HG03469 (cell line): ENCODE measurements around the gene SELP.

Source experiments
- ATAC-seq: cut with Tn5 transposase; IDR thresholded peaks from one replicate; pipeline ENCODE4 v1.9.1; 2021; ENCODE audit warnings: mild to moderate bottlenecking, moderate library complexity, moderate number of reproducible peaks; ENCODE audit not compliant: unreplicated experiment

The SELP gene

DNA sequence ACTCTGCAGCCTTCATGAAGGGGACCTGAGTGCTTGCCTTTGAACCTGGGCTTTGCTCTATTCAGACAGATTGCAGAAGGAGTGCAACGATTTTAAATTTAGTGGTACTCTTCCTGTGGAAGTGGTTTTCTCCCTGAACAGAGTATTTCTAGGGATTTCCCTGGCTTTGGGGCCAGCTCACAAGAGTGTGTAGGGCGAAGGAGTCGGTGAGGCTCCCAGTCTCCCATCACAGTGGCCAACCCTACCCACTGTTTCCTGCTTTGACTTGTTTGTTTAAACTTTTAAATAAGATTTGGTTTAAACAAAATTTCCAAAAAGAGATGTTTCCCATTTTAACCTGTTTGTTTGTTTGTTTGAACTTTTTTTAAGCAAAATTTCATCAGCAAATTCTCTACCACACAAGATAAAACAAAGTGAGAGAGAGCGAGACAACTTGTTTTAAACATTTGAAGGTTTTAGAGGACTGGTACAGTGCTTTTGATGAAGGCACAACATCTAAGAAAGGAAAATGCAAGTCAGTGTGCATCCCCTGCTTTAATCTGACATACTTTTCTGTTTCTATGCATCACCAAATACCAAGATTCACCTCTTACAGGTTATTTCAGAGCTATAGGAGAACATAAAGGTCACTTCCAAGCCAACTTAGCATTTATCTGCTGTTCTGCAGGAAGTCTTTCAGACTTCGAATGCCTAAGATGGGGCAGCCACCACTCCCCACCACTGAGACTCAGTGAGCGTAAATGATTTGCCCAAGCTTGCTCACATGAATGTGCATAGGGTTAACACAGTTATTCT lies 6.6 kb downstream of the SELP start:
- ATAC-seq, result no peak

DNA sequence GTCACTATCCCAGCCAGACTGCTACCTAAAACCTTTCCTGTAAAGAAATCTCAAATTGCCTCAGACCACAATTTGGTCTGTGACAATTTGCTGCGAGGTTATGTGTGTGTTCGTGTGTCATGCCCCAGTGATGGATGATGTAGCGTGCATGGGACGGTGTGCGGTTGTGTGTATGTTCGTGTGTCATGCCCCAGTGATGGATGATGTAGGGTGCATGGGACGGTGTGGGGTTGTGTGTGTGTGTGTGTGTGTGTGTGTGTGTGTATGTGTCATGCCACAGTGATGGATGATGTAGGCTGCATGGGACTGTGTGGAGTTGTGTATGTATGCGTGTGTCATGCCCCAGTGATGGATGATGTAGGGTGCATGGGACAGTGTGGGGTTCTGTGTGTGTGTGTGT lies 9.4 kb downstream of the SELP start:
- no peak for ATAC-seq

DNA sequence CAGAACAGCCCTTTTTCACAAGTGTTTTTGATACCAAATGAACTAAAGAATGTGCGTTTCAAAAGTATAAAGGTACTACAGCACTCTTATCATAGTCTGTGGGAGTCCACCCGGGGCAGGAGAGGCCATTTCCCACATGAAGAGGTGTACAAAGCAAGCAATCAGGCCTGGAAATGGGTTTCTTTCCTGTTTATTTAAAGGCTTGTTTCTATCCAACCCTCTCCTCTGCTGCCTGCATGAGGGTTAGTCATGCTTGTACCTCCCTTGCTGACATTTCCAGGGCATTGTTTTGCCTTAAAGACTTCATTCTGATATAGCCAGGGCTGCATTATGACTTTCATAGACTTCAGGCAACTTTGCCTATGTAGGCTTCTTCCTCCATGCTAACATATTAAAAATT lies 11.6 kb downstream of the SELP start:
- ATAC-seq, result no peak

DNA sequence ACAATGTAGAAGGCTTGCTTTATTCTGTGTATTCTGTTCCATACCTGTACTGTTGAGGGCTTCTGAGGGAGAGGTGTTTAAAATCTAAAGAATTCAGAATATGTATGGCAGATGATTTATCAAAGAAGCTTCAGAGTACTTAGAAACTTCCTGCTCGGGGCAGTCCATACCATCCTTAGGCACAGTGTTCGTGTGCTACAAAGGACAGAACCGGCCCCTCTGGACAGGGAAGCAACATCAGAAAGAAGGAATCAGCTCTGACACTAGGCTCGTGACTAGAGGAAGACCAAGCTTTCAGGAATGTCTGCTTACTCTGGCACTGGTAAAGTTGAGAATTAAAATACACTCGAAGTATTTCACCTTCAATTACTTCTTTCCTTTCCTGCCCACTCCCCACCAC lies 14.1 kb downstream of the SELP start:
- no peak for ATAC-seq

DNA sequence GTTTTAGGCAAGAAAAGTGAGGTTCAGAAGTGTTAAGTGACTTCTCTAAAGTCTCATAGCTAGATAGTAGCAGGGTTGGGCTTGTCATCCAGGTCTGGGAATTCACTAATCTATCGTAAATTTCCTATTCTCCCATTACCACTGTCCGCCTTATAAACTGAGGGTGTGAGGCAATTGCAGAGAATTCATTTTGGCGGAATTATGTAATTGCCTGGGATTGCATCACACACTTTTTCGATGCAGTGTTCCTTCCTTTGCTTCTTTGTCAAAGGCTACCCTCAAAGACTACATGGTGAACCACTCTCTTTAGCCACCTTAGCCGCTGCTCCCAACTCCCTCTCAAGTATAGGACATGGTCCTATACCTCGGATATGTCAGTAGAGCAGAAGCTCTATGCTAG lies 19.1 kb downstream of the SELP start:
- ATAC-seq, result no peak

GRCh38 chr1:169610108-169610507 lies 19.8 kb downstream of the SELP start:
- ATAC-seq, result no peak

DNA sequence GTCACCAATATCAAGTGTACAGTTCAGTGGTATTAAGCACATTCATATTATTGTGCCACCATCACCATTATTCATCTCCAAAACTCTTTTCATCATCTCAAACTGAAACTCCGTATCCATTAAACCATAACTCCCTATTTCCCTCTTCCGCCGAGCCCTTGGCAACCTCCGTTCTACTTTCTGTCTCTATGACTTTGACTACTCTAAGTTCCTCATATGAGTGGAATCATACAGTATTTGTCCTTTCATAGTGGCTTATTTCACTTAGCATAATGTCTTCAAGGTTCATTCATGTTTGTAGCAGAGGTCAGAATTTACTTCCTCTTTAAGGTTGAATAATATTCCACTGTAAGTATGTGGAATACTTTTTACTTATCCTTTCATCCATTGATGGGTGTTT lies 21.7 kb downstream of the SELP start:
- ATAC-seq, result no peak

- ATAC-seq, result no peak
These were observed 25.0 kb downstream of the SELP start for GRCh38 chr1:169604781-169605560.

- no peak for ATAC-seq
These were observed 28.6 kb downstream of the SELP start for GRCh38 chr1:169601096-169601881.

DNA sequence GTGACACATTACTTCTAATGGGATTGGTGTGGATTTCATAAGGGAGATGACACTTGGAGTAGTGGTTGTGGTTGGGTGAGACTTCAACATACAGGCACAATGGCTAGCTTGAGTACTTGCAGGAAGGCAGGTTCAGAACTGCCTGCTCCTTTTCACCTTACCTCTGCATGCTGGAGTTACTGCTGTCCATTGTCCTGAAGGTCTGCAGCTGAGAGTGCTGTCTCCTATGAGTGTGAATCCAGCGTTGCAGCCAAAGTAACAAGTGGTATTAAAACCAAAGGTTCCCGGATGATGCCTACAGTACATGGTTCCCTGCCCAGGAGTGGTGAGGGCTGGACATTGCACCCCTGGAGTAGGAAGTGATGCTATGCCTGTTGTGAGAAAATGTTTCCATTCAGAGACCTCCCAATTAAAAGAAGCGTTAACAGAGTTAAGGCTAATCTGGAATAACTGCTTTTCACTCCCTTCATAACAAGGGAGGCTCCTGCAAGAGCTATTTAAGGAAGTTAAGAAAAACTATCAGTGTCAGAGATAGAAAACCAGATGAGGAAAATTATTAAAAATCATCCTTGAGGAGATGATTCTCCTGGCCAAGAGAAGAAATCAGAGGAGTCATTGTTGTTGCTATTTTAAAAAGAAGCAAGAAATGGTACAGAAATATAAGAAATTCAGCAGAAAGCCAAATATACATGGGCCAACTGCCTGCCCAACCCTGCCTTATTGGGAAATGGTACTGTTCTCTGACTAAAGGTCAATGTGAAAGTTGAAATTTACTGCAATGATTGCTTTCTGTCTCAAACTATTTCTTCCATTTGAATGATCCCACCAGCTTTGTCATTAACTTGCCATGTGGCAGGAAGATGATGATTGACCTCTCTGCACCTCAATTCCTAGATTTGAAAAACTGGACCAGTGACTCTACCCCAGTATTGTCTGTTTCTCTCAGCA lies 33.9 kb downstream of the SELP start:
- no peak for ATAC-seq

GRCh38 chr1:169594391-169594790 lies 35.5 kb downstream of the SELP start:
- ATAC-seq, result peak; percentile 61

DNA sequence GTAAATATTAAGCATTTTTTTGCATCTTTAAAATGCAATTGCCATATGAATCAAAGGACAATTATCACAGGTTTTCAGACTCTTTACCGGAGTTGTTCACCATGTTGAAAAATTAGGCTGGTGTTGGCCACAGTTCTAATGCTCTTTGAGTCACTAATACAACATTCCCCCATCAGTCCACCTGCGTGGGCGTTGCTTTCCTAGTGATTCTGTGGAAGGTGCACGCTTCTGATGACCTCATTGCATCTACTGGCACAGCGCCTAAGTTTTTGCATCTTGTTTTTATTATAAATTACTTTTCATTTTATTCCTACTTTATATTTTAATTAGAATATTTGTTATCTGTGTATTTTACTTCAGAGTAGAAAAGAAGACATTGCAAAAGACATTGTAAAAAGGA lies 39.0 kb downstream of the SELP start:
- ATAC-seq, result no peak

GRCh38 chr1:169588785-169589485 lies 41.0 kb downstream of the SELP start:
- no peak for ATAC-seq

- no peak for ATAC-seq
These were observed 41.8 kb downstream of the SELP start for GRCh38 chr1:169588112-169588511.

GRCh38 chr1:169586395-169587255 lies 43.3 kb downstream of the SELP start, which contains the start of gene F5:
Gene F5, minus strand, starts transcription at chr1:169586481. Its CDS starts 95 bp downstream, at chr1:169586386.
- no peak for ATAC-seq

DNA sequence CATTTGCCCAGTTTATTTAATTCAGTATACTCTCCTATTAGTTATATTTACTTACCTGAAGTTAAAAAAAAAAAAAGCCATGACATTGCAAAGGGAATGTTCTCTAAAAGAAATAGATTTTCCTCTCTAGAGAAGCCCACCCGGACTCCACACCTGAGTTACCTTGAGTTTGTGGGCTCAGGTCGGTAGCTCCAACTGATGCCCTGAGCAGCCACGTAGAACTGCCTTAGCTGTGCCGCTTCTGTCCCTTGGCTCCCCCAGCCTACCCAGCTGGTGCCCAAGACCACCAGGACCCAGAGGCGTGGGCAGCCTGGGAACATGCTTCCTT lies 43.9 kb downstream of the SELP start:
- ATAC-seq, result no peak

GRCh38 chr1:169585181-169585580 lies 44.7 kb downstream of the SELP start:
- ATAC-seq, result no peak

- ATAC-seq, result no peak
These were observed 45.3 kb downstream of the SELP start for GRCh38 chr1:169584483-169585144.
